ENCODE results near the gene CD58. TPM values are rescaled to one million over a fixed set of nuclear protein-coding genes. Genes with fewer than 3 reads are reported as not detected.

Gene CD58
- polyA plus RNA-seq, 2 donors, result 21.2 to 25.3 TPM

DNA sequence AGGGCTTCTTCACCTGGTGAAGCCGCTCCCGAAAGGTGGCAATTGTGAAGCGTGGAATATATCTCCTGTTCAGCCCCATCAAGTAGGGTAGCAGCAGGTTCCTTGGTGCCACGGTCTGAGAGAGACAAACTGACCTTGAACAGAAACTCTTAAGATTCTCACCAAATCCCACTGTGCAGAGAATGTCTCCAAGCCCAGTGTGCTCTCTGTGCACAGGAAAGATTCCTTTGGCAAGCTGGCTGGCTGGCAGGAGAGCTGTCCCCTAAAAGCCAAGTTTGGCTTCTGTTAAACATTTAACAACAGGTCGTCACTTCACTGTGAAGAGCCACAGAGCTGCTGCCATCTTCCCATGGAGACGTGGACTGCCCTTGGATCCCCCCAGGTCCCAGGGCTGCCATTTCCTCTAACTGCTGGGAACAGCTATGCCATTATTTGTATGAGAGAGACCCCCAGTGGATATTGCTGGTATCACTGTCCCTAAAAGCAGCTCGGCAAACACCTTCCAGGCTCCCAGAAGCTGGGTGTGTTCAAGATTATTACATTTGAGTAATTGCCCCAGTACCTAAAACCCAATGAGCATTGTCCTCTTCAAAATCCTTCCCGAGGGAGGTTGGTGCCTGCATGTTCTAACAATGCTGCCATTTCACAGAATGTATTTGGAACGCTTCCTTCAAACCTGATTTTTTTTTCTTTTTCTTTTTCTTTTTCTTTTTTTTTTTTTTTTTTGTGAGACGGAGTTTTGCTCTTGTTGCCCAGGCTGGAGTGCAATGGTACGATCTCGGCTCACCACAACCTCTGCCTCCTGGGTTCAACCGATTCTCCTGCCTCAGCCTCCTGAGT is 71.8 kb downstream of the CD58 start:
- H3K4me1 ChIP-seq (ENCODE audit: control insufficient read depth in 2 of 2, insufficient read depth in 2 of 2, low read length in 1 of 2), result peaks cover 0 to 3% of the 10 kb centered on the region in 2 donors
- WGBS, 2 donors, result 49 to 51% methylated on average over 12 to 13 of the region's 13 CpGs

GRCh38 chr1:116497656-116498055 is 73.2 kb downstream of the CD58 start:
- Histone ChIP-seq H3K36me3 (ENCODE audit: control insufficient read depth in 2 of 2, insufficient read depth in 2 of 2, low read length in 1 of 2) (no peaks in the 10 kb centered on the region), H3K27me3 (ENCODE audit: control insufficient read depth in 1 of 2, insufficient read depth in 2 of 2, low read length in 2 of 2) (no peaks in the 10 kb centered on the region), H3K4me1 (ENCODE audit: control insufficient read depth in 2 of 2, insufficient read depth in 2 of 2, low read length in 1 of 2) (no peaks in the 10 kb centered on the region), H3K9me3 (ENCODE audit: control insufficient read depth in 2 of 2, insufficient read depth in 1 of 2, low read depth in 1 of 2, low read length in 1 of 2) (no peaks in the 10 kb centered on the region), H3K27ac (ENCODE audit: low read depth in 2 of 2, low read length in 1 of 2) (no peak overlapping the region), H3K4me3 (ENCODE audit: low read depth in 1 of 2, low read length in 2 of 2) (no peak overlapping the region)
- WGBS, 2 donors, result 68 to 80% methylated on average over 4 of the region's 4 CpGs

More for the DNA sequence above, 71.8 kb downstream of the CD58 start:
- H3K9me3 ChIP-seq (ENCODE audit: control insufficient read depth in 2 of 2, insufficient read depth in 1 of 2, low read depth in 1 of 2, low read length in 1 of 2), result no peaks in the 10 kb centered on the region
- peak overlapping the region in 1 of 2 donors; percentile 14 for H3K27ac ChIP-seq (ENCODE audit: low read depth in 2 of 2, low read length in 1 of 2)
- no peak overlapping the region for H3K4me3 ChIP-seq (ENCODE audit: low read depth in 1 of 2, low read length in 2 of 2)
- H3K27me3 ChIP-seq (ENCODE audit: control insufficient read depth in 1 of 2, insufficient read depth in 2 of 2, low read length in 2 of 2), result no peaks in the 10 kb centered on the region
- no peaks in the 10 kb centered on the region for H3K36me3 ChIP-seq (ENCODE audit: control insufficient read depth in 2 of 2, insufficient read depth in 2 of 2, low read length in 1 of 2)

GRCh38 chr1:116496898-116497297 is 73.9 kb downstream of the CD58 start:
- Histone ChIP-seq H3K9me3 (ENCODE audit: control insufficient read depth in 2 of 2, insufficient read depth in 1 of 2, low read depth in 1 of 2, low read length in 1 of 2) (no peaks in the 10 kb centered on the region), H3K4me1 (ENCODE audit: control insufficient read depth in 2 of 2, insufficient read depth in 2 of 2, low read length in 1 of 2) (no peaks in the 10 kb centered on the region), H3K27ac (ENCODE audit: low read depth in 2 of 2, low read length in 1 of 2) (no peak overlapping the region), H3K4me3 (ENCODE audit: low read depth in 1 of 2, low read length in 2 of 2) (no peak overlapping the region), H3K36me3 (ENCODE audit: control insufficient read depth in 2 of 2, insufficient read depth in 2 of 2, low read length in 1 of 2) (no peaks in the 10 kb centered on the region), H3K27me3 (ENCODE audit: control insufficient read depth in 1 of 2, insufficient read depth in 2 of 2, low read length in 2 of 2) (no peaks in the 10 kb centered on the region)
- WGBS, 2 donors, result 89 to 91% methylated on average over 2 of the region's 2 CpGs

DNA sequence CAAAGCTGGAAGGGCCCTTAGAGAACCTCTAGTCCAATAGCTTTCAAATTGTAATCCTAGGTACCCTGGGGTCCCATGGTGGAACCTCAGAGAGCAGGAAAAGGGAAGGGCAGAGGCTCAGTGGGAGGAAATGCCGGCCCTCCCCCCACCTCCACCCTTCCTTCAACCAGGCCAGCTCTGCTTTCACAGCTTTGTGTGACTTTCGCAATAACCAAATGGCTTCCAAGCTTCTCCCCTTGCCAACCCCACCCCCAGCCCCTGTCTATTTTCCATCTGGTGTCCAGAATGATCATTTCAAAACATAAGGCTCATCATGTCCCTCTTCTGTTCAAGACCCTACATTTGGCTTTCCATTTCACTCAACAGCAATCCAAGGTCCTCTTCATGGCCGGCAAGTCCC is 74.4 kb downstream of the CD58 start:
- H3K27me3 ChIP-seq (ENCODE audit: control insufficient read depth in 1 of 2, insufficient read depth in 2 of 2, low read length in 2 of 2), result no peaks in the 10 kb centered on the region
- no peak overlapping the region for H3K27ac ChIP-seq (ENCODE audit: low read depth in 2 of 2, low read length in 1 of 2)
- no peak overlapping the region for H3K4me3 ChIP-seq (ENCODE audit: low read depth in 1 of 2, low read length in 2 of 2)
- no peaks in the 10 kb centered on the region for H3K36me3 ChIP-seq (ENCODE audit: control insufficient read depth in 2 of 2, insufficient read depth in 2 of 2, low read length in 1 of 2)
- WGBS, 2 donors, result 59 to 77% methylated on average over 3 of the region's 3 CpGs
- H3K4me1 ChIP-seq (ENCODE audit: control insufficient read depth in 2 of 2, insufficient read depth in 2 of 2, low read length in 1 of 2), result no peaks in the 10 kb centered on the region
- H3K9me3 ChIP-seq (ENCODE audit: control insufficient read depth in 2 of 2, insufficient read depth in 1 of 2, low read depth in 1 of 2, low read length in 1 of 2), result no peaks in the 10 kb centered on the region

DNA sequence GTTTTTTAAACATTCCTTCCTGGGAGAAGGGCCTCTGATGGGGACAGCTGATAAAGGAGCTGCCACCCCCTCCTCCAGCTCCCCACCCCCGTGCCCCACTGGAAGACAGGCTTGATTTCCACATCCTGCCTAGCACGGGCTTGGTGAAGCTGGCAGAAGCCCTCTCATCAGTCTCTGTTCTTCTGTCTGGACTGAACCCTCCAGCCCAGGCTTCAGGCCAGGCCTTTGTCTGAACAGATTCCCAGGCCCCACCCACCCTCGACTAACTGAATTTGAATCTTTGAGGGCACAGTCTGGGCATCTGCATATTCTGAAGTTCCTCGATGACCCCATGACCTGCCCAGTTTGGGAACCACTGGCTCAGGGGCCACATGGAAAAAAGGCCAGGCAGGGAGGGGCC is 75.3 kb downstream of the CD58 start:
- no peak overlapping the region for H3K27ac ChIP-seq (ENCODE audit: low read depth in 2 of 2, low read length in 1 of 2)
- 31 to 32% methylated on average over 4 of the region's 4 CpGs for WGBS, 2 donors
- no peaks in the 10 kb centered on the region for H3K27me3 ChIP-seq (ENCODE audit: control insufficient read depth in 1 of 2, insufficient read depth in 2 of 2, low read length in 2 of 2)
- H3K4me3 ChIP-seq (ENCODE audit: low read depth in 1 of 2, low read length in 2 of 2), result no peak overlapping the region
- no peaks in the 10 kb centered on the region for H3K4me1 ChIP-seq (ENCODE audit: control insufficient read depth in 2 of 2, insufficient read depth in 2 of 2, low read length in 1 of 2)
- no peaks in the 10 kb centered on the region for H3K9me3 ChIP-seq (ENCODE audit: control insufficient read depth in 2 of 2, insufficient read depth in 1 of 2, low read depth in 1 of 2, low read length in 1 of 2)
- H3K36me3 ChIP-seq (ENCODE audit: control insufficient read depth in 2 of 2, insufficient read depth in 2 of 2, low read length in 1 of 2), result no peaks in the 10 kb centered on the region

DNA sequence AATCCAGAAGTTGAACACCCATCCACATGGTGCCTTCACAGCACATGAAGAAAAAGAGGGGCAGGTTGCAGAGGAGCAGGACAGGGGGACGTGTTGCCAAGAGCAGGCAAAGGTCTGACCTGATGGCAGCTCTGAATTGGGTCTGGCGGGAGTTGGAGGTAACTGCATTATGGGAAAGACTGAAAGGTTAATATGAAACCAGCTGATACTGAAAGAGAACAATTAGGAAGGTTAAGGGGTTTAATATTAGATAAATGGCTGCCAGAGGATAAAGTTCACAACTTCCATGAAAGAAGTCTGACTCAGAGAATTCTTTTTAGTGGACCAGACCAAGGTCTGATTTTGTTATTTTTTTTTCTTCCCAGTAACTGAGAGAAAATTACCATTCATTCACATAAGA is 76.1 kb downstream of the CD58 start:
- 62 to 83% methylated on average over 2 of the region's 2 CpGs for WGBS, 2 donors
- peaks cover 0 to 3% of the 10 kb centered on the region in 2 donors for H3K4me1 ChIP-seq (ENCODE audit: control insufficient read depth in 2 of 2, insufficient read depth in 2 of 2, low read length in 1 of 2)
- H3K27ac ChIP-seq (ENCODE audit: low read depth in 2 of 2, low read length in 1 of 2), result no peak overlapping the region
- H3K27me3 ChIP-seq (ENCODE audit: control insufficient read depth in 1 of 2, insufficient read depth in 2 of 2, low read length in 2 of 2), result no peaks in the 10 kb centered on the region
- no peak overlapping the region for H3K4me3 ChIP-seq (ENCODE audit: low read depth in 1 of 2, low read length in 2 of 2)
- H3K9me3 ChIP-seq (ENCODE audit: control insufficient read depth in 2 of 2, insufficient read depth in 1 of 2, low read depth in 1 of 2, low read length in 1 of 2), result no peaks in the 10 kb centered on the region
- H3K36me3 ChIP-seq (ENCODE audit: control insufficient read depth in 2 of 2, insufficient read depth in 2 of 2, low read length in 1 of 2), result no peaks in the 10 kb centered on the region

DNA sequence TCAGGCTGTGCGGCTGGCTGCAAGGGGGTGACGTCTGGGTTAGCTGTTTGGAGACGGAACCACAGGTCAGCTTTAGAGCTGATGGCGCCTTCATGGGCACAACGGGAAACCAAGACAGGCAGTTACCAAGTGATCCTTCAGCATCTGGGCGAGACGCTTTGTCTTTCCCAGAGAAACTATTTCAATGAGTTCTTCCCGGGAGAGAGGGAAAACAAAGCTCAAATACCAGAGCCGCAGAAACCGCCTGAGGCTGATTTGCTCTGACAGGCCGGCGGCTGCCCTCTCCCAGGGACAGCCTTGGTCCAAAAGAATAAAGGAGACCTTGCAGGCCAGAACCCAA is 76.5 kb downstream of the CD58 start:
- H3K27me3 ChIP-seq (ENCODE audit: control insufficient read depth in 1 of 2, insufficient read depth in 2 of 2, low read length in 2 of 2), result no peaks in the 10 kb centered on the region
- no peaks in the 10 kb centered on the region for H3K36me3 ChIP-seq (ENCODE audit: control insufficient read depth in 2 of 2, insufficient read depth in 2 of 2, low read length in 1 of 2)
- no peaks in the 10 kb centered on the region for H3K9me3 ChIP-seq (ENCODE audit: control insufficient read depth in 2 of 2, insufficient read depth in 1 of 2, low read depth in 1 of 2, low read length in 1 of 2)
- 75% methylated on average over 12 of the region's 12 CpGs for WGBS, 2 donors
- no peak overlapping the region for H3K27ac ChIP-seq (ENCODE audit: low read depth in 2 of 2, low read length in 1 of 2)
- H3K4me1 ChIP-seq (ENCODE audit: control insufficient read depth in 2 of 2, insufficient read depth in 2 of 2, low read length in 1 of 2), result peaks cover 0 to 3% of the 10 kb centered on the region in 2 donors
- H3K4me3 ChIP-seq (ENCODE audit: low read depth in 1 of 2, low read length in 2 of 2), result no peak overlapping the region

DNA sequence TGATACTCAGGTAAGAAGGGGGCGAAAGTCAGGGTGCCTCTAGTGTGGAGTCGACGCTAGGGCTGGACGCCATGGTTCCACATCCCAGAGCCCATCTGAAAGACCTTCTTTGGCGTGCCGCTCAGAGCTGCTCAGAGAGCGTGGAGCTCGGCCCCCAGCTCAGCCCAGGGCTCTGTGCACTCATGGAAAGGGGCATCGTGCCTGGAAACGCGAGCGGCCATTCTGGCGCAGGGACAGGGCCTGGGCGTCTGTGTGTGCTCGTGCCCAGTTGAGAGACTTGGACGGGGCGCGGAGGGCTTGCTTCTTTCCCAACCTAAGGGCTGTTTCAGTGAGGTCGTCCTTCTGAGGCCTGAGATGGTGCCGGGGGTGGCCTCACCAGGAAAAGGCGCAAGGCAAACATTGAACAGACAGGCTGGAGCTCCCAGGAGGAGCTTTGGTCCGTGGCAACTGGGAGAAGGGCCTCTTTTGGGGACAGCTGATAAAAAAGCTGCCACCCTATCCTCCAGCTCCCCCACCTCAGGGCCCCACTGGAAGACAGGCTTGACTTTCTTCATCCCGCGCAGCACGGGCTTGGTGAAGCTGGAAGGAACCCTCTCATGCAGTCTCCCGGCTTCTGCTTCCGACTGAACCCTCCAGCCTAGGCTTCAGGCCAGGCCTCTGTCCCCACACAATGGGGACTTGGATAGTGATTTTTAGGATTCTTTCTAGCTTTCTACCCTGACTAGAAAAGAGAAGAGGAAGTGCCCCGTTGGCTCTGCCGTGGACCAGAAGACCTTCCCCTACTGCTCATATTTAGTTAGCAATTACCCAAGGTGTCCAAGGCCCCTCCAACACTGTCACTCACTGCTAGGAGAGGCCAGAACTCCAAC is 77.1 kb downstream of the CD58 start:
- Histone ChIP-seq H3K27me3 (ENCODE audit: control insufficient read depth in 1 of 2, insufficient read depth in 2 of 2, low read length in 2 of 2) (no peaks in the 10 kb centered on the region), H3K4me1 (ENCODE audit: control insufficient read depth in 2 of 2, insufficient read depth in 2 of 2, low read length in 1 of 2) (peaks cover 0 to 3% of the 10 kb centered on the region in 2 donors), H3K9me3 (ENCODE audit: control insufficient read depth in 2 of 2, insufficient read depth in 1 of 2, low read depth in 1 of 2, low read length in 1 of 2) (no peaks in the 10 kb centered on the region), H3K36me3 (ENCODE audit: control insufficient read depth in 2 of 2, insufficient read depth in 2 of 2, low read length in 1 of 2) (no peaks in the 10 kb centered on the region), H3K27ac (ENCODE audit: low read depth in 2 of 2, low read length in 1 of 2) (no peak overlapping the region), H3K4me3 (ENCODE audit: low read depth in 1 of 2, low read length in 2 of 2) (no peak overlapping the region)
- WGBS, 2 donors, result 95 to 96% methylated on average over 29 of the region's 29 CpGs

GRCh38 chr1:116493036-116493435 is 77.8 kb downstream of the CD58 start:
- no peaks in the 10 kb centered on the region for H3K27me3 ChIP-seq (ENCODE audit: control insufficient read depth in 1 of 2, insufficient read depth in 2 of 2, low read length in 2 of 2)
- H3K9me3 ChIP-seq (ENCODE audit: control insufficient read depth in 2 of 2, insufficient read depth in 1 of 2, low read depth in 1 of 2, low read length in 1 of 2), result no peaks in the 10 kb centered on the region
- peaks cover 0 to 3% of the 10 kb centered on the region in 2 donors for H3K4me1 ChIP-seq (ENCODE audit: control insufficient read depth in 2 of 2, insufficient read depth in 2 of 2, low read length in 1 of 2)
- H3K27ac ChIP-seq (ENCODE audit: low read depth in 2 of 2, low read length in 1 of 2), result no peak overlapping the region
- 93 to 97% methylated on average over 7 of the region's 7 CpGs for WGBS, 2 donors
- no peak overlapping the region for H3K4me3 ChIP-seq (ENCODE audit: low read depth in 1 of 2, low read length in 2 of 2)
- H3K36me3 ChIP-seq (ENCODE audit: control insufficient read depth in 2 of 2, insufficient read depth in 2 of 2, low read length in 1 of 2), result no peaks in the 10 kb centered on the region

Measured in esophagus (tissue), 2 donors.